HG03460 (cell line): Measurements from ENCODE around the gene PIKFYVE.
A peak's percentile ranks its signal among the peaks of the same experiment; 100 is the strongest.
"Not testable (repeated sequence)": the region's sequence is repeated elsewhere in the genome, so short reads cannot be mapped to it uniquely, and the experiment has no call there.

Source experiments
- ATAC-seq: cut with Tn5 transposase; IDR thresholded peaks from one replicate; pipeline ENCODE4 v1.9.1; 2021; ENCODE audit not compliant: unreplicated experiment

The PIKFYVE gene

DNA sequence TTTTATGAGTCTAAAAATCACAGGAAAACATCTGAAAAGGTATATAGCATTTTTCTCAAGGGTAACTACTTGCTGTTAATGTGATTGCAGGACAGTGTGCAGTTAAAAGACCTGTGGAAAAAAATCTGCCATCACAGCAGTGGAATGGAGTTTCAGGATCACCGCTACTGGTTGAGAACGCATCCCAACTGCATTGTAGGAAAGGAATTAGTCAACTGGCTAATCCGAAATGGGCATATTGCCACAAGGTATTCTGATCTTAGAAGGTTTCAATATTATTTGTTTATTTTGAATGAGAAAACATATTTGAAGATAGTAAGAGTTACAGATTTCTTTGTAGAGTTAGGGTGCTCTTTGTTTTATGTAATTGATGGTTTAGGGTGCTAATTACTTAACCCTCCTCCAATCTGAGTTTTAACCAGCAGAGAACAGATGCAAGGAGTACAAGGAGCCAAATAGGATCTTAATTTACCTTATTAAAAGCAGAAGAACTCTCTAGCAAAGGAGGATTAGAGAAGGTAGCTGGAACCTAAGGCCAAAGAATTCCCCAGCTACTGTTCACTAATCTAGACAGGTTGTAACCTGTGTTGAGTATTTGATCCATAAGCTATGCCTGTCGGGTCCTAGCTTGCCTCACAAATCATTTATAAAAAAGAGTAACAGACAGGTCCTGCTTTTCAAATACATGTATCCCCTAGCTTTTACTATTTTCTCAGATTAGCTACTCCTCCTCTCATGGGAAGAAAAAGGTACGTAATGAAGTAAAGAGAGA, 35.0 kb downstream of the PIKFYVE start:
- no peak for ATAC-seq

DNA sequence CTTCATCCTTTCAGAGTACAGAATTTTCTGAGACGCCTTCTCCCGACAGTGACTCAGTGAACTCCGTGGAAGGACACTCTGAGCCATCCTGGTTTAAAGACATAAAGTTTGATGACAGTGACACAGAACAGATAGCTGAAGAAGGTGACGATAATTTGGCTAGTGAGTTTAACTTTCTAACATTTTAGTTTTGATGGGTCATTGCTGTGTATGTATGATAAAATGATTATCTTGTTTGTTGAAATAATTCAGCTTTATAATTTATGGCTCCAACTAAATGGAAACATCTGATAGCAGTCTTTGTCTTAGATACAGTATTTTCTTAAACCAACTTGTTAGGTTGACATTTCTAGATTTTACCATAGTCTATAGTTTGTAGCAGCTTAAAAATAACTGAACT, 38.1 kb downstream of the PIKFYVE start:
- ATAC-seq: no peak

DNA sequence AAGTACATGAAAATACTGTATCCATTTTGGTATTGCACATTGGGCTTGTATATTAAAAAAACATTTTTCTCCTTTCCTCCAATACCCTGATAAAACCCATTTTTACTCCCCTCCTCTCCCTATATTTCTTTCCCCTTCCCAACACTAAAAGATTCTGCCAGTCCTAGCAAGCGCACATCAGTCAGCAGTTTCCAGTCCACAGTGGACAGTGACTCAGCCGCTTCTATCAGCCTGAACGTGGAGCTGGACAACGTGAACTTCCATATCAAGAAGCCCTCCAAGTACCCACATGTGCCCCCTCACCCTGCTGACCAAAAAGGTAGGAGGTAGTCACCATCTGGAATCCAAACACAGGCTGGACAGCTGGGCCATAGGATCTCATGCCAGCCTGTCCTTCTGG, 38.6 kb downstream of the PIKFYVE start:
- no peak for ATAC-seq

DNA sequence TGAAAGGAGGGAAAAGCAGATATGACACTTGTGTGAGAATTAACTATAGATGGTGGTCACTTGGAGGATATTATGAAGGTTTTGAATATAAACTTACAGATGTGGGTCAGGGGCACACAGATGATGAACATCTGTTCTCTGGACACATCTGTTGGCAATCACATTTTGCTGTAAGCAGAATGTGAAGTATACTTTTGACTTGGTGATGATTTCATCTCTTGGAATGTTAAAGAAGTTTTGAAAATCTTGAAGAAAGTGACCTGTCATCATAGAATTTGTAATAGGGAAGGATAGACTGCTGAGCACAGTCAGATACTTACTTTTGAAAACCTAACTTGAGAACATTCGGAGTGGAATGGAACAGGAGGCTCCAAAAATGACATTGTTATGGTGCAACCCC, 40.2 kb downstream of the PIKFYVE start:
- ATAC-seq: no peak

DNA sequence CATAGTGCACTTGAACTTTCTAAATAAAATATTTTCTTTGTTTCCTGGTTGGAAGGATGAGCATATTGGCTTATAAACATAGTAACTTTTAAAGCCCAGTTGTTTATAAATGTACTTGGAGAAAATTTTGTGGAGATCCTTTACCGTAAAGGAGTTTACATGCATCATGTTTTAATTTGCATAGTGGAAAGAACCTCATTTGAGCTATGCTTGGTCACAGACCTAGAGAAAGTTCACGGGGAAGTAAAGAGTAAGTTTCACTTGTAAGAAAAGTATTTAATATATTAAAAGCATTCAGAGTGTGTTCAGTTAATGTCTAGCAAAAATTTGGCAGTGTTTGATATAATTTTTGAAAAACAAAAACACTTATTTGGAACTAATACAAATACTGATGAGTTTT, 45.3 kb downstream of the PIKFYVE start:
- peak; percentile 61 for ATAC-seq

DNA sequence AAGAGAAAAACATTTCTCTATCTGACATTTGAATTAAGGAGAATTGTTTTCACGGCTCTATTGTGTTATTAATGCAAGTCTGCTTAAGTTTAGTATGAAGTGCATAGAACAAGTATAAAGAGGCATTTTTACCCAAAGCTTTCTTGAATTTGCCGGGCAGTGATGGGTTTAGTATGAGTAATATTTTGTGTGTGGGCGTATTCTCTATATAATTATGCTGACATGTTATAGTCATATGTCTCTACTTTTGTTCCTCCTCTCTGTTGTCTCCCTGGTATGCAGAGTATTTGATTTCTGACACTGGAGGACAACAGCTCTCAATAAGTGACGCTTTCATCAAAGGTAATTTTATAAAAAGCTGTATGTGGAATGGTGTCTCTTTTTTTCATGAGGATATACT, 45.9 kb downstream of the PIKFYVE start:
- peak; percentile 47 for ATAC-seq

DNA sequence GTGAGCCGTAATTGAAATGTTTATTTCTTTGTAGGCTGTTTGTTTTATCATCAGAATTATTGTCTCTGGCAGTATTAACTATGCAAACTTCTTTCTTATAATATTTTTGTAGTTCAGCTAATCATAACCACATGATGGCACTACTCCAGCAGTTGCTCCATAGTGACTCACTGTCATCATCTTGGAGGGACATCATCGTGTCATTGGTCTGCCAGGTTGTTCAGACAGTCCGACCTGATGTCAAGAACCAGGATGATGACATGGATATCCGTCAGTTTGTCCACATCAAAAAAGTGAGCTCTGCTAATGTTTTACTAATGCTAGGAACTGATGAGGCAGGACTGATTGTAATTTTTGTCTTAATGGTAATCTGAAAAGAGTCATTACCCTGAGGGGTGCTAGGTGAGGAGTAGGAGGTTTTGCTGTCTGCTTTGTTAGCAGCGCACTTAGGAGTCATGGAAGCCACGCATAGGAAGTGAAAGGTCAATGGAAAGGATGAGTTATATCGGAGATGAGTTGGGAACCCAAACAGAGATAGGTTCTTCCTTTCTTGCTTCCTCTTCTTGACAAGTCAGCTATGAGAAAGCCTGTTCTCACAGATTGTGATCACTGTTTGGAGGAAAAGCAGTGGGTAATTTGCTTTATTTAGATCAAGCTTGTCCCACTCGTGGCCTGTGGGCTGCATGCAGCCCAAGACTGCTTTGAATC, 49.2 kb downstream of the PIKFYVE start:
- ATAC-seq: peak; percentile 66

DNA sequence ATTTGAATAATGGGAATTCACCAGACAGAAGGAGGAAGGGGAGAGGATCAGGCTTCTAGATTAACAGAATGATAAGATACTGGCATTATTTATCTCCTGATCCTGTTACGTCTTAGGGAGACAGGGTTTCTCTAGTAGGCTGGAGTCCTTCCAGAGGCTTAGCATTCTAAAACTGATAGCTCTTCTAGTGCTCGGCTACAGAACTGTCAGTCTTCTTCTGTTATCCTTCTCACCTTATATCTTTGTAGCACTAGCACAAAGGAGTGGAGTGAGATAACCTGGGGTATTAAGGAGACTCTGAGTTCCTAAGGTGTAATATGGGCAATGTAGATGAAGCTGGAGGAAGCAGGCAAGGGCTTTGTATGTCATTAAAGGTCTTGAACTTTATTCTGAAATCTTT, 52.1 kb downstream of the PIKFYVE start:
- no peak for ATAC-seq

DNA sequence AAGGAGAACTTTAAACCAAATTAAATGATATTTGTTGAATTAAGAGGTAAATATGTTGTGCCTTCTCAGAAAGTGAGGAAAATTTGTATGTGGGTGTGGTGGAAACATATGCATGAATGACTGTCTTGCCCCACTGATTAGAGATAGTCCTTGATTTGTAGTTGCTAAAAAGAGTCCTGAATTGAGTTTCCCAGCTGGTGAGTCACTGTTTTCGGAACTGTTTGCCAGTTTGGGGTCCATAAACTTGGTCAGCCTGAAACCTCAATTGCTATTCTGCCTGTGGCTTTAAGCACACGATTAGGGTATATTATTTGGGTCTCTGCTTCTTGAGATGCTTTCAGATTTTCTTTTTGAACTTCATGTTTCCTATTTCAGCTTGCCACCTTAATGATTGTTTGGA, 53.3 kb downstream of the PIKFYVE start:
- ATAC-seq: peak; percentile 32

DNA sequence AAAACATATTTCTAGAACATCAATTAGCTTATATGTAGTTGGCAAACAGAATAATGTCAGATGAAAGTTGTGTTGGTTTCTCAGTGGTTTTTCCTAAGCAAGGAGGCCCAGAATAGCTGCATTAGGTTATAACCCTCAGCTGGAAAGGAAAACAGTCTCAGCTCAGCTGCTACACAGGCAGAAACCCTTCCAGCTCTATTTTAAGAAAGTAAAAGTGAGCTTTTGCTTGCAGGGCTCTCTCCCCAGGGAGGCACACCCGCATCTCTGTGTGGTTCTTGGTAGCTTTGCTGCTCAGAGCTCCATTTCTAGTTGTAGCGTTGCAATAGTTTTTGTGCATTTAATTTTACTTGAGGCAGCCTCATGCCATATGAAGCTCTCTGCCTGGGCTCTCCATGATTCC, 54.6 kb downstream of the PIKFYVE start:
- peak; percentile 84 for ATAC-seq

DNA sequence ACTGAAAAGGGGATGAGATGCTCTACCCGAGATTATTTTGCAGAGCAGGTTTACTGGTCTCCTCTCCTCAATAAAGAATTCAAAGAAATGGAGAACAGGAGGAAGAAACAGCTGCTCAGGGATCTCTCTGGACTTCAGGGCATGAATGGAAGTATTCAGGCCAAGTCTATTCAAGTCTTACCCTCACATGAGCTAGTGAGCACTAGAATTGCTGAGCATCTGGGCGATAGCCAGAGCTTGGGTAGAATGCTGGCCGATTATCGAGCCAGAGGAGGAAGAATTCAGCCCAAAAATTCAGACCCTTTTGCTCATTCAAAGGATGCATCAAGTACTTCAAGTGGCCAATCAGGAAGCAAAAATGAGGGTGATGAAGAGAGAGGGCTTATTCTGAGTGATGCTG, 60.0 kb downstream of the PIKFYVE start:
- ATAC-seq: no peak

DNA sequence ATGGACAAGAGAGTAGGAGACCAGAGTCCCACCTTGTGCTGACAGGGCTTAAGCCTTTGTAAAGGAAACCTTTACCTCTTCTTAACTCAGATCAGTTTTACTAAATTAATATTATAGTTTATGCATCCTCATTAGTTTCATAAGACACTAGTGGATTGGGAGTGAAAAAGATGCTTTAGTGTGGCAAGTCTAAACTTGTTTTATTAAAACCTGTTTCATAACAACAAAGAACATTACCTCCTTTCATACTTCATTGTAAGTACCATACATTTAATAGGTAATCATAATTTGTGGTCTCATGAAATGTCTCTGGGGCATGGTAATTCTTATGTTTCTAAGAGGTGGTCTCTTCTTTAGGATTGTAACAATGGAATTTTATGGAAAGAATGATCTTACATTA, 63.4 kb downstream of the PIKFYVE start:
- no peak for ATAC-seq

DNA sequence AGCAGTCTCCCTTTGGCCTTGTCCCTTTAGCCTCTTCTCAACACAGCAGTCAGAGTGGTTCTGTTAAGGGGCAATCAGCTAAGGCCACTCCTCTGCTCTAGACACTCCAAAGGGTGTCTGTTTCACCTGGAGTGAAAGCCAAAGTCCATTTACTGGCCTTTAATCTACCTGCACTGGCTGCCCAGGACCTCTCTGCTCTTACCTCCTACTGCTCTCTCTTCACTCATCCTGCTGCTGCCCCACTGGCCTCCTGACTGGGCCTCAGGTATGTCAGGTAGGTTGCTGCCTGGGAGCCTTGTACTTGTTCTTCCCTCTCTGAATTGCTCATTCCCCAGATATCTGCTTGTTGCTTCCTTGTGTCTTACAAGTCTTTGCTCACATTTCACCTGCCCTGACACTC, 68.2 kb downstream of the PIKFYVE start:
- ATAC-seq: no peak

DNA sequence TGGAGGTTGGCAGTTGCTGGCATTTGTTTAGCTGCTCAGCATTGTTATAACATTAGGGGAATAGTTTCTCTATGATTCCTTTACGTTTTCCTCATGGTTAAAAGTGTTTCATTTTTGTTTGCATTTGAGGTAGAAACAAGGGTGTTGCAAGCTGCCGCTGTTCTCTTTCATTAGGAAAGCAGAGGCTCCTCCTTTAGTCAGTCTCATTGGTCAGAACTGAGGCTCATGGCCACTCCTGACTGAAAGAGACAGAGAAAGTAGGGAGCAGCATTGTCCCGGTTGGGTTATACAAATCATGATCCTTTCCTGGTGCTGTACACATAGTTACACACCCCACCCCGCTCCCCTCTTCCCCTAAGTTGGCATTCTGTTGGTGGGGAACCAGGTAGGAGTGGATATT, 80.7 kb downstream of the PIKFYVE start:
- ATAC-seq: no peak

DNA sequence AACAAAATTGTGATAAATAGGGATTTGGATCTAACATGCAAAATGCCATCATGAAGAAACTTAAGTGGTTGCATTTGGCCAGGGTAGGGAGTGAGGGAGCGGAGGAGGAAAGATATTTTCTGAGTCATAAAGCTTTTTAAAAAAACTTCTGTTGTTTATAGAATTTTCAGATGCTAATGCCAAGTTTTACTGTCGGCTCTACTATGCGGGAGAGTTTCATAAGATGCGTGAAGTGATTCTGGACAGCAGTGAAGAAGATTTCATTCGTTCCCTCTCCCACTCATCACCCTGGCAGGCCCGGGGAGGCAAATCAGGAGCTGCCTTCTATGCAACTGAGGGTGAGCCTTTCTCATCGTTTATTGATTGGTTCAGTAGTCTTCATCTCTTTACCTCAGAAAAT, 84.6 kb downstream of the PIKFYVE start:
- no peak for ATAC-seq

DNA sequence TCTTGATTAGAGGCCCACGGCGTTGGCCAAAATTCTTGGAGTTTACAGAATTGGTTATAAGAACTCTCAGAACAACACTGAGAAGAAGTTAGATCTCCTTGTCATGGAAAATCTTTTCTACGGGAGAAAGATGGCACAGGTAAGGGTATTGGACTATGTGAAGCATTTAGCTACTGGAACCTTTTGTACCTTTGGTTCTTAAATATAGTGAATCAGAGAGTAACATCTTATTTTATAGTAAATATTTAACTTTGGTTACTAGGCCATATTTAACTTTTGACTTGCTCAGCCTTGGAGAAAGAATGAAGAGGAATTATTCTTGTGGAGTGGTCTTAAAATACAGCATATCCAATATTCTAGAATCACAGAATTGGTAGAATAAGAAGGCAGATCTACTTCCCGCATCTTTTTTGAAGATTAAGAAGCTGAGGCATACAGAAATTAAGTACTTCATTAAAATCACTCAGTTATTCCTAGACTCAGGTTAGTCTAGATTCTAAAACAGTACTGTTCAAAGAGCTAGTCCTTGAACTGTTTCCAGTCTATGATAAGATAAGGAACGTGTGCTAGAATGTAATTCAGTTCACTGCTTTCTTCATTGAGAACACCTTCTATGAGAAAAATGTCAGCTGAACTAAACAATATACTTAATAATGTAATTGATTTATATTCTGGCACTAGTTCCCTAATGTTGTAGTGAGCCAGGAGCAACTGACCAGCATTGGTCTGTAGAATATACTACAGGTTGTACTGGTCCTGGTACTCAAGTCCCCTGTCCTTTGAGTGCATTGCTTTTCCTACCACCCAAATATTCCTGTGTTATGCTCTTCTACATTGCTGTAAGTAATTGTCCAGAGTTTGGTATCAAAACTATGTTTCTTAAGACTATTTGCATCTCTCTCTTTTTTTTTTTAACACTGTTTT, 86.9 kb downstream of the PIKFYVE start:
- ATAC-seq: no peak

DNA sequence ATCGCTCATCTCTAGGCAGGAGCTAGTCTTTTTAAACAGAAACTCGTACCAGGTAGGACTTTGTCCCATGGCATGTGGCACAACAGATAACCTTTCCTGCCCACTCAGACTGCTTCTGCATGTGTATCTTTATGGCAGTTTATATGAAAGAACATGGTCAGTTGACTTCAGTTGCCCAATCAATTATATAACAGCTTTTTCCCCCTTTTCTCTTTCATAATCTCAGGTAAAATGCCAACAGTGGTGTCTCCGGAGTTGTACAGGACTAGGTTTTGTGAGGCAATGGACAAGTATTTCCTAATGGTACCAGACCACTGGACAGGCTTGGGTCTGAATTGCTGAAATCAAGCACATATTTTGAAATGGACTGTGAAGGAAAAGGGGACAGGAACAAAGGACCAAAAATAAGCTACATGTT, 88.9 kb downstream of the PIKFYVE start:
- no peak for ATAC-seq

DNA sequence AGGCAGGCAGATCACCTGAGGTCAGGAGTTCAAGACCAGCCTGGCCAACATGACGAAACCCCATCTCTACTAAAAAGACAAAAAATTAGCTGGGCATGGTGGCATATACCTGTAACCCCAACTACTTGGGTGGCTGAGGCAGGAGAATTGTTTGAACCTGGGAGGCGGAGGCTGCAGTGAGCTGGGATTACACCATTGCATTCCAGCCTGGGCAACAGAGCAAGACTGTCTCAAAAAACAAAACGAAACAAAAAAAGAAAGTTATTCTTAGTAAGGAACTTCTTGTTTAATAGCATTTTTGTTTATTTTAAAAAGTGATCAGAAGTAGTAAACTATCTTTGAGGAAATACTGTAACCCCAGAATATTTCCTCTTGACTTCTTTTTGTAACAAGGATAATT, 90.4 kb downstream of the PIKFYVE start:
- not testable (repeated sequence) for ATAC-seq

DNA sequence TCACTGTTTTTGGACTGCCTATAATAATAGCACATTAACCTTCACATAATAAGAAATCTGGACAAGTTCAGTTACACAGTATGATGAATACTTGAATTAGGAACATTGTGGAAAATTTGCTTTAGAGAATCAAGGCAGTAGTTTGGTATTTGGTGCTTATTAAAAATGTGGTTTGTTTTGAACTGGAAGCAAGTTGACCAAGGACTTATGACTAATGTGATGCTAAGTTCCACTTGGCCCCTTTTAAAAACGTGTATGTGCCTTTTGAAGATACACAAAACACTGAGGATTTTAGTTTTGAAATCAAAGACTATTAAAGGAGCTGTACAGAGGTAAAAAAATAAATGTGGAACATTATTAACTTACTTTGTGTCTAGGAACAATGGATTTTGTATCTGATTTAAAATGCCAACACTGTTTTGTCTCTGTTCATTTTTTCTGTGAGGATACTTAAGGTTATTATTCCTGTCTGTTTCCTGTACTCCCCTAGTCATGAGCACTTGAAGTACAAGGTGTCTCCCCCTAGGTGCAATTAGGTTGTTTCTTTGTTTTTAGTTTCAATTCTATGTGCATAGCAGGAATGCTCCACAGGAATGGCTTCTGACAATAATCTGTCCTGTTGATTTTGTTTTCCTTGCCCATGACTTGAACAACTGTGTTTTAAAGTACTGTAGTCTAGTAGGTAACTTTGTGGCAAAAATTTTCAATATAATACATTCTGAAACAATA, 91.0 kb downstream of the PIKFYVE start:
- ATAC-seq: no peak

DNA sequence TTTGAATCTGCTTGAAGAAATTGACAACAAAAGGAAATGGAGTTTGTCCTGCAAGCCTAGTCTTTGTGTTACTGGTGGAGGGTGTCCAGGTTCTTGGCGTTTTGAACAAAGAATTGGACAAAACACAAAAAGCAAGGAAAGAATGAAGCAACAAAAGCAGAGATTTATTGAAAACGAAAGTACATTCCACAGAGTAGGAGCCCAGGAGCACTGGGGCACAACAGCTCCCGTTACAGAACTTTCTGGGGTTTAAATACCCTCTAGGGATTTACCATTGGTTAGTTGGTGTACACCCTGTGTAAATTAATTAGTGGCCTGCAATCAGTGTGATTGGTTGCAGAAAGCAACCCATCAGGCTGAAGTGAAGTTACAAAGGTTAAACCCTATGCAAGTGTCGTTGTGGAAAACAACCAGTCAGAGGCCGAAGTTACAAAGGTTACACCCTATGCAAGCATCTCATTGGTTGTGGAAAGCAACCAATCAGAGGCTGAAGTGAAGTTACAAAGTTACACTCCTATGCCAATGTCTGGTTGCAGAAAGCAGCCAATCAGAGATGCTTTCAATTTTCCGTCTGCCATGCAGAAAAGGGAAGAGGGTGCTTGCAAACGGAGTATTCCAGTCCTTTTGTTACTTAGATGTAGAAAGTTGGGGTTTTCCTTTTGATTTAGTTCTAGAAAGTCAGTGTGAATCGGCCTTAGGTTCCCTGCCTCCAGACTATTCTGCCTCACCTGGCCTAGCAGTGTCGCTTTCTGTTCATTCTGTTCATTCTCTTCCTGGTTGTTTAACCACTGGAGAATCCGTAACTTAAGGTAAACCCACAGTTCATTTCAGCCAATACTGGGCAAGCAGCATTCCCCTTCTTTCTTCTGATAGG, 92.9 kb downstream of the PIKFYVE start:
- no peak for ATAC-seq
